ENCODE measurements around the gene JADE3. TPM values are rescaled to one million over a fixed set of nuclear protein-coding genes. Genes with fewer than 3 reads are reported as not detected.

The JADE3 gene
- total and polyA plus RNA-seq, 4 donors = 2.3 to 6.1 (median 4.1) TPM

GRCh38 chrX:46898207-46898606 lies 14.0 kb upstream of the JADE3 start:
- DNase-seq = no peak
- H3K4me1 ChIP-seq (ENCODE audit: control insufficient read depth in 1 of 2, insufficient read depth in 2 of 2, low read length in 2 of 2) = no peaks in the 10 kb centered on the region
- intact Hi-C loops (cut with DNase I) = no loop called here
- no peaks in the 10 kb centered on the region for H3K9me3 ChIP-seq (ENCODE audit: control insufficient read depth, low read length)
- no peaks in the 10 kb centered on the region for H3K36me3 ChIP-seq (ENCODE audit: control insufficient read depth in 1 of 2, insufficient read depth in 2 of 2, low read length in 1 of 2)
- ATAC-seq (ENCODE audit: low FRiP score) = no peak
- no peak overlapping the region for H3K27ac ChIP-seq (ENCODE audit: low read depth in 1 of 2, low read length in 2 of 2)
- H3K27me3 ChIP-seq (ENCODE audit: control insufficient read depth in 1 of 2, insufficient read depth in 2 of 2, low read length in 1 of 2) = no peaks in the 10 kb centered on the region
- H3K4me3 ChIP-seq (ENCODE audit: low read length in 2 of 2) = no peak overlapping the region

GRCh38 chrX:46903458-46904242 lies 8.6 kb upstream of the JADE3 start:
- ATAC-seq (ENCODE audit: low FRiP score) = peak; percentile 89
- peak; percentile 82 to 91 for DNase-seq
- H3K27me3 ChIP-seq (ENCODE audit: control insufficient read depth in 1 of 2, insufficient read depth in 2 of 2, low read length in 1 of 2) = no peaks in the 10 kb centered on the region
- H3K4me1 ChIP-seq (ENCODE audit: control insufficient read depth in 1 of 2, insufficient read depth in 2 of 2, low read length in 2 of 2) = no peaks in the 10 kb centered on the region
- H3K36me3 ChIP-seq (ENCODE audit: control insufficient read depth in 1 of 2, insufficient read depth in 2 of 2, low read length in 1 of 2) = no peaks in the 10 kb centered on the region
- intact Hi-C loops (cut with DNase I) = loop anchor here (5.0 kb wide), 1 partner anchor 129 kb away; no protein-coding TSS in a partner anchor
- no peak overlapping the region for H3K27ac ChIP-seq (ENCODE audit: low read depth in 1 of 2, low read length in 2 of 2)
- WGBS, 2 donors = 0 to 13% methylated on average over 14 of the region's 14 CpGs
- no peak overlapping the region for H3K4me3 ChIP-seq (ENCODE audit: low read length in 2 of 2)
- H3K9me3 ChIP-seq (ENCODE audit: control insufficient read depth, low read length) = no peaks in the 10 kb centered on the region

- WGBS, 2 donors = 59 to 90% methylated on average over 2 of the region's 2 CpGs
- H3K4me1 ChIP-seq (ENCODE audit: control insufficient read depth in 1 of 2, insufficient read depth in 2 of 2, low read length in 2 of 2) = no peaks in the 10 kb centered on the region
- DNase-seq (no peak), ATAC-seq (ENCODE audit: low FRiP score) (no peak)
- no peaks in the 10 kb centered on the region for H3K27me3 ChIP-seq (ENCODE audit: control insufficient read depth in 1 of 2, insufficient read depth in 2 of 2, low read length in 1 of 2)
- intact Hi-C loops (cut with DNase I) = loop anchor here (5.0 kb wide), 1 partner anchor 128 kb away; no protein-coding TSS in a partner anchor
- no peaks in the 10 kb centered on the region for H3K36me3 ChIP-seq (ENCODE audit: control insufficient read depth in 1 of 2, insufficient read depth in 2 of 2, low read length in 1 of 2)
- no peak overlapping the region for H3K4me3 ChIP-seq (ENCODE audit: low read length in 2 of 2)
- no peak overlapping the region for H3K27ac ChIP-seq (ENCODE audit: low read depth in 1 of 2, low read length in 2 of 2)
- no peaks in the 10 kb centered on the region for H3K9me3 ChIP-seq (ENCODE audit: control insufficient read depth, low read length)
These were observed 7.6 kb upstream of the JADE3 start for GRCh38 chrX:46904626-46905025.

- Histone ChIP-seq H3K4me3 (ENCODE audit: low read length in 2 of 2) (no peak overlapping the region), H3K27ac (ENCODE audit: low read depth in 1 of 2, low read length in 2 of 2) (no peak overlapping the region), H3K27me3 (ENCODE audit: control insufficient read depth in 1 of 2, insufficient read depth in 2 of 2, low read length in 1 of 2) (no peaks in the 10 kb centered on the region), H3K4me1 (ENCODE audit: control insufficient read depth in 1 of 2, insufficient read depth in 2 of 2, low read length in 2 of 2) (no peaks in the 10 kb centered on the region), H3K9me3 (ENCODE audit: control insufficient read depth, low read length) (no peaks in the 10 kb centered on the region), H3K36me3 (ENCODE audit: control insufficient read depth in 1 of 2, insufficient read depth in 2 of 2, low read length in 1 of 2) (no peaks in the 10 kb centered on the region)
- no peak for DNase-seq
- 76 to 91% methylated on average over 3 of the region's 3 CpGs for WGBS, 2 donors
- intact Hi-C loops (cut with DNase I) = loop anchor here in 1 of 2 donors (5.0 kb wide), 3 partner anchors 72 to 167 kb away; partner anchors contain the start of genes RGN and RP2
- ATAC-seq (ENCODE audit: low FRiP score) = no peak
These were observed 1.8 kb upstream of the JADE3 start for GRCh38 chrX:46910415-46910814.

- WGBS, 2 donors = 0 to 30% methylated on average over 90 to 109 of the region's 109 CpGs
- intact Hi-C loops (cut with DNase I) = loop anchor here in 1 of 2 donors (5.0 kb wide), 3 partner anchors 69 to 164 kb away; partner anchors contain the start of genes RGN and RP2
- no peaks in the 10 kb centered on the region for H3K36me3 ChIP-seq (ENCODE audit: control insufficient read depth in 1 of 2, insufficient read depth in 2 of 2, low read length in 1 of 2)
These were observed 626 bp downstream of the JADE3 start for GRCh38 chrX:46912603-46913491.

GRCh38 chrX:46913667-46914066 lies 1.4 kb downstream of the JADE3 start:
- ATAC-seq (ENCODE audit: low FRiP score) = no peak
- H3K36me3 ChIP-seq (ENCODE audit: control insufficient read depth in 1 of 2, insufficient read depth in 2 of 2, low read length in 1 of 2) = no peaks in the 10 kb centered on the region
- H3K27me3 ChIP-seq (ENCODE audit: control insufficient read depth in 1 of 2, insufficient read depth in 2 of 2, low read length in 1 of 2) = no peaks in the 10 kb centered on the region
- no peak for DNase-seq
- no peaks in the 10 kb centered on the region for H3K9me3 ChIP-seq (ENCODE audit: control insufficient read depth, low read length)
- 4 to 35% methylated on average over 14 of the region's 14 CpGs for WGBS, 2 donors
- no peaks in the 10 kb centered on the region for H3K4me1 ChIP-seq (ENCODE audit: control insufficient read depth in 1 of 2, insufficient read depth in 2 of 2, low read length in 2 of 2)
- no peak overlapping the region for H3K27ac ChIP-seq (ENCODE audit: low read depth in 1 of 2, low read length in 2 of 2)
- intact Hi-C loops (cut with DNase I) = loop anchor here in 1 of 2 donors (5.0 kb wide), 3 partner anchors 69 to 164 kb away; partner anchors contain the start of genes RGN and RP2
- H3K4me3 ChIP-seq (ENCODE audit: low read length in 2 of 2) = peak overlapping the region; percentile 4 to 76

More at GRCh38 chrX:46912603-46913491, 626 bp downstream of the JADE3 start:
- DNase-seq (peak; percentile 54 to 81), ATAC-seq (ENCODE audit: low FRiP score) (peak; percentile 37)
- H3K27me3 ChIP-seq (ENCODE audit: control insufficient read depth in 1 of 2, insufficient read depth in 2 of 2, low read length in 1 of 2) = no peaks in the 10 kb centered on the region
- peak overlapping the region in 1 of 2 donors; percentile 61 for H3K27ac ChIP-seq (ENCODE audit: low read depth in 1 of 2, low read length in 2 of 2)
- no peaks in the 10 kb centered on the region for H3K4me1 ChIP-seq (ENCODE audit: control insufficient read depth in 1 of 2, insufficient read depth in 2 of 2, low read length in 2 of 2)
- H3K4me3 ChIP-seq (ENCODE audit: low read length in 2 of 2) = peak overlapping the region; percentile 57 to 94
- H3K9me3 ChIP-seq (ENCODE audit: control insufficient read depth, low read length) = no peaks in the 10 kb centered on the region

GRCh38 chrX:46916273-46916672 lies 4.1 kb downstream of the JADE3 start:
- Histone ChIP-seq H3K4me1 (ENCODE audit: control insufficient read depth in 1 of 2, insufficient read depth in 2 of 2, low read length in 2 of 2) (no peaks in the 10 kb centered on the region), H3K9me3 (ENCODE audit: control insufficient read depth, low read length) (no peaks in the 10 kb centered on the region), H3K36me3 (ENCODE audit: control insufficient read depth in 1 of 2, insufficient read depth in 2 of 2, low read length in 1 of 2) (no peaks in the 10 kb centered on the region), H3K27me3 (ENCODE audit: control insufficient read depth in 1 of 2, insufficient read depth in 2 of 2, low read length in 1 of 2) (no peaks in the 10 kb centered on the region), H3K27ac (ENCODE audit: low read depth in 1 of 2, low read length in 2 of 2) (no peak overlapping the region), H3K4me3 (ENCODE audit: low read length in 2 of 2) (no peak overlapping the region)
- no peak for ATAC-seq (ENCODE audit: low FRiP score)
- intact Hi-C loops (cut with DNase I) = no loop called here
- no peak for DNase-seq
- 74 to 92% methylated on average over 2 of the region's 2 CpGs for WGBS, 2 donors

GRCh38 chrX:46917622-46918021 lies 5.4 kb downstream of the JADE3 start:
- ATAC-seq (ENCODE audit: low FRiP score) (no peak), DNase-seq (no peak)
- Histone ChIP-seq H3K4me1 (ENCODE audit: control insufficient read depth in 1 of 2, insufficient read depth in 2 of 2, low read length in 2 of 2) (no peaks in the 10 kb centered on the region), H3K36me3 (ENCODE audit: control insufficient read depth in 1 of 2, insufficient read depth in 2 of 2, low read length in 1 of 2) (no peaks in the 10 kb centered on the region), H3K27ac (ENCODE audit: low read depth in 1 of 2, low read length in 2 of 2) (no peak overlapping the region), H3K9me3 (ENCODE audit: control insufficient read depth, low read length) (no peaks in the 10 kb centered on the region), H3K4me3 (ENCODE audit: low read length in 2 of 2) (no peak overlapping the region), H3K27me3 (ENCODE audit: control insufficient read depth in 1 of 2, insufficient read depth in 2 of 2, low read length in 1 of 2) (no peaks in the 10 kb centered on the region)
- intact Hi-C loops (cut with DNase I) = no loop called here
- 80 to 95% methylated on average over 1 of the region's 1 CpG for WGBS, 2 donors

Measured in aorta (tissue), 5 donors.